Calu3 (cell line): ENCODE results near the gene FMN2. TPM values are rescaled to one million over a fixed set of nuclear protein-coding genes. Genes with fewer than 3 reads are reported as not detected.
"Not testable (repeated sequence)": the region's sequence is repeated elsewhere in the genome, so short reads cannot be mapped to it uniquely, and the experiment has no call there.

Experiments
- BruUV-seq: library from RNA; stranded (reverse); fragments of 400-500 nt; replicated peaks from 2 replicates; lab custom pipeline; 2021; lab: Mats Ljungman, UMichigan
- CTCF ChIA-PET: fragments of 300-600 bp; sonication (Branson Sonifier 250); formaldehyde crosslinking; loops from one replicate; lab custom pipeline; 2022; ENCODE audit warnings: antibody characterized with exemption; lab: Charles Lee
- DNase-seq: peaks from one replicate; pipeline ENCODE4 v3.0.0; 2022
- H3K27ac Mint-ChIP-seq: one replicate; pipeline ENCODE4 v1.8.0; 2022; ENCODE audit warnings: mixed read lengths; ENCODE audit not compliant: unreplicated experiment
- H3K27me3 Mint-ChIP-seq: one replicate; pipeline ENCODE4 v1.8.0; 2022; ENCODE audit warnings: mixed read lengths; ENCODE audit not compliant: unreplicated experiment
- H3K36me3 Mint-ChIP-seq: one replicate; pipeline ENCODE4 v1.8.0; 2022; ENCODE audit warnings: mild to moderate bottlenecking, moderate library complexity, mixed read lengths; ENCODE audit not compliant: insufficient read depth, unreplicated experiment
- H3K4me1 Mint-ChIP-seq: one replicate; pipeline ENCODE4 v1.8.0; 2022; ENCODE audit warnings: mild to moderate bottlenecking, low read depth, mixed read lengths; ENCODE audit not compliant: unreplicated experiment
- H3K4me3 Mint-ChIP-seq: one replicate; pipeline ENCODE4 v1.8.0; 2022; ENCODE audit warnings: mild to moderate bottlenecking, low read depth, moderate library complexity, mixed read lengths; ENCODE audit not compliant: unreplicated experiment
- H3K9me3 Mint-ChIP-seq: one replicate; pipeline ENCODE4 v1.8.0; 2022; ENCODE audit warnings: low read depth, mixed read lengths; ENCODE audit not compliant: unreplicated experiment
- CTCF ChIP-seq: fragments of 200-600 bp; IDR thresholded peaks from one replicate; pipeline ENCODE4 v1.8.0; 2022; ENCODE audit warnings: antibody characterized with exemption; ENCODE audit not compliant: unreplicated experiment
- intact Hi-C: fragments of 100-400 bp; cut with micrococcal nuclease; formaldehyde crosslinking; loops from one replicate; pipeline ENCODE4 v1.10.0; 2022; ENCODE audit not compliant: unreplicated experiment
- total RNA-seq: library from RNA; stranded (reverse); gene quantifications from 2 replicates; pipeline ENCODE4 v1.2.3, GENCODE V29; 2022

FMN2 gene
- total RNA-seq, 1 experiment from 2014 or later = 0.12 TPM

- no peaks in the 10 kb centered on the region for H3K36me3 Mint-ChIP-seq
- H3K27ac Mint-ChIP-seq = no peak overlapping the region
- peaks cover 11% of the 10 kb centered on the region for H3K4me1 Mint-ChIP-seq
- no peaks in the 10 kb centered on the region for H3K27me3 Mint-ChIP-seq
- BruUV-seq = no TSS peak
- DNase-seq = no peak
- intact Hi-C loops = no loop called here
- TF ChIP-seq CTCF = no peak
- CTCF ChIA-PET = no interaction called here
- H3K4me3 Mint-ChIP-seq = no peak overlapping the region
- peaks cover 9% of the 10 kb centered on the region for H3K9me3 Mint-ChIP-seq
Observed at GRCh38 chr1:240319998-240320397, 228.3 kb downstream of the FMN2 start.

- DNase-seq = no peak
- CTCF ChIA-PET = no interaction called here
- Mint-ChIP-seq H3K9me3 (peaks cover 9% of the 10 kb centered on the region), H3K4me3 (no peak overlapping the region), H3K4me1 (peaks cover 11% of the 10 kb centered on the region), H3K27me3 (no peaks in the 10 kb centered on the region), H3K36me3 (no peaks in the 10 kb centered on the region), H3K27ac (no peak overlapping the region)
- intact Hi-C loops = no loop called here
- TF ChIP-seq CTCF = no peak
- BruUV-seq = no TSS peak
Observed at GRCh38 chr1:240320659-240321058, 229.0 kb downstream of the FMN2 start.

GRCh38 chr1:240322943-240323342 is 231.3 kb downstream of the FMN2 start:
- no peak overlapping the region for H3K4me3 Mint-ChIP-seq
- no peaks in the 10 kb centered on the region for H3K36me3 Mint-ChIP-seq
- no peak for TF ChIP-seq CTCF
- CTCF ChIA-PET = interaction anchor here (0.7 kb wide), 1 partner anchor 1968 kb away, joined by 4 read pairs; no protein-coding TSS in a partner anchor
- H3K27me3 Mint-ChIP-seq = no peaks in the 10 kb centered on the region
- peaks cover 9% of the 10 kb centered on the region for H3K9me3 Mint-ChIP-seq
- peaks cover 11% of the 10 kb centered on the region for H3K4me1 Mint-ChIP-seq
- intact Hi-C loops = no loop called here
- no TSS peak for BruUV-seq
- H3K27ac Mint-ChIP-seq = no peak overlapping the region
- no peak for DNase-seq

- BruUV-seq, H3K27ac Mint-ChIP-seq, CTCF ChIA-PET, H3K4me3 Mint-ChIP-seq, H3K36me3 Mint-ChIP-seq, intact Hi-C loops, H3K9me3 Mint-ChIP-seq, H3K4me1 Mint-ChIP-seq, H3K27me3 Mint-ChIP-seq, DNase-seq: not testable (repeated sequence)
Observed at GRCh38 chr1:240328382-240328781, 236.7 kb downstream of the FMN2 start.

- no peak for TF ChIP-seq CTCF
- intact Hi-C loops = no loop called here
- H3K36me3 Mint-ChIP-seq = no peaks in the 10 kb centered on the region
- no peaks in the 10 kb centered on the region for H3K27me3 Mint-ChIP-seq
- BruUV-seq = no TSS peak
- H3K4me3 Mint-ChIP-seq = no peak overlapping the region
- no peaks in the 10 kb centered on the region for H3K9me3 Mint-ChIP-seq
- H3K27ac Mint-ChIP-seq = no peak overlapping the region
- CTCF ChIA-PET = no interaction called here
- DNase-seq = no peak
- no peaks in the 10 kb centered on the region for H3K4me1 Mint-ChIP-seq
Observed at GRCh38 chr1:240329443-240329842, 237.8 kb downstream of the FMN2 start.
